Measurements from ENCODE around the gene POLG. TPM values are rescaled to one million over a fixed set of nuclear protein-coding genes. Genes with fewer than 3 reads are reported as not detected.
A peak's percentile ranks its signal among the peaks of the same experiment; 100 is the strongest.

POLG gene
- total RNA-seq, 1 donor from 2014 or later: 56.6 TPM

DNA sequence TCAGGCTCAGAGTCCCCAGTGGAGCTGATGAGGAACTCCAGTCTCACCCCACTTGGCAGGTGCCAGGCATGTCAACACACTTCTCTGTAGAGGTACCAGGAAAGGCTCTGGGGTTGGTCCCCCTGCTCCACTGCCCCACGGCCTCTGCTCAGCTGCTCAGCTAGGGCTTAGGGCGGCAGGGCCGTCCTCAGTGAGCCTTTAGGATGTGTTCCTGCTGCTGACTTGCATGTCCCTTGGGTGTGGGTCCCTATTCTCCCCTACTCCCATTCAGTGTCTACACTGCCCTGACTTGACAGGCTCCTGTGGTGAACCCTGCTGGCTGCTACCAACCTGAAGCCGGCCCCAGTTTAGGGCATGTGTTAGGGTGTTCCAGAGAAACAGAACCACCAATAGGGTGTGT lies 17.9 kb upstream of the POLG start:
- intact Hi-C loops (cut with DNase I): no loop called here
- no peaks in the 10 kb centered on the region for H3K36me3 ChIP-seq
- H3K4me1 ChIP-seq: no peaks in the 10 kb centered on the region
- H3K9me3 ChIP-seq: no peaks in the 10 kb centered on the region
- H3K27me3 ChIP-seq: peaks cover 37% of the 10 kb centered on the region
- no peak overlapping the region for H3K27ac ChIP-seq
- TF ChIP-seq, protein P1, sequence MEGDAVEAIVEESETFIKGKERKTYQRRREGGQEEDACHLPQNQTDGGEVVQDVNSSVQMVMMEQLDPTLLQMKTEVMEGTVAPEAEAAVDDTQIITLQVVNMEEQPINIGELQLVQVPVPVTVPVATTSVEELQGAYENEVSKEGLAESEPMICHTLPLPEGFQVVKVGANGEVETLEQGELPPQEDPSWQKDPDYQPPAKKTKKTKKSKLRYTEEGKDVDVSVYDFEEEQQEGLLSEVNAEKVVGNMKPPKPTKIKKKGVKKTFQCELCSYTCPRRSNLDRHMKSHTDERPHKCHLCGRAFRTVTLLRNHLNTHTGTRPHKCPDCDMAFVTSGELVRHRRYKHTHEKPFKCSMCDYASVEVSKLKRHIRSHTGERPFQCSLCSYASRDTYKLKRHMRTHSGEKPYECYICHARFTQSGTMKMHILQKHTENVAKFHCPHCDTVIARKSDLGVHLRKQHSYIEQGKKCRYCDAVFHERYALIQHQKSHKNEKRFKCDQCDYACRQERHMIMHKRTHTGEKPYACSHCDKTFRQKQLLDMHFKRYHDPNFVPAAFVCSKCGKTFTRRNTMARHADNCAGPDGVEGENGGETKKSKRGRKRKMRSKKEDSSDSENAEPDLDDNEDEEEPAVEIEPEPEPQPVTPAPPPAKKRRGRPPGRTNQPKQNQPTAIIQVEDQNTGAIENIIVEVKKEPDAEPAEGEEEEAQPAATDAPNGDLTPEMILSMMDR (IDR thresholded peaks at IDR 0.05): no peak
- DNase-seq (no peak), ATAC-seq (no peak)
- no peak overlapping the region for H3K4me3 ChIP-seq

GRCh38 chr15:89349206-89349558 lies 14.6 kb upstream of the POLG start:
- intact Hi-C loops (cut with DNase I): no loop called here
- H3K4me3 ChIP-seq: no peak overlapping the region
- no peaks in the 10 kb centered on the region for H3K4me1 ChIP-seq
- H3K9me3 ChIP-seq: no peaks in the 10 kb centered on the region
- peaks cover 13% of the 10 kb centered on the region for H3K27me3 ChIP-seq
- ATAC-seq (no peak), DNase-seq (no peak)
- TF ChIP-seq, protein P1 (IDR thresholded peaks at IDR 0.05): no peak
- no peaks in the 10 kb centered on the region for H3K36me3 ChIP-seq
- H3K27ac ChIP-seq: no peak overlapping the region

DNA sequence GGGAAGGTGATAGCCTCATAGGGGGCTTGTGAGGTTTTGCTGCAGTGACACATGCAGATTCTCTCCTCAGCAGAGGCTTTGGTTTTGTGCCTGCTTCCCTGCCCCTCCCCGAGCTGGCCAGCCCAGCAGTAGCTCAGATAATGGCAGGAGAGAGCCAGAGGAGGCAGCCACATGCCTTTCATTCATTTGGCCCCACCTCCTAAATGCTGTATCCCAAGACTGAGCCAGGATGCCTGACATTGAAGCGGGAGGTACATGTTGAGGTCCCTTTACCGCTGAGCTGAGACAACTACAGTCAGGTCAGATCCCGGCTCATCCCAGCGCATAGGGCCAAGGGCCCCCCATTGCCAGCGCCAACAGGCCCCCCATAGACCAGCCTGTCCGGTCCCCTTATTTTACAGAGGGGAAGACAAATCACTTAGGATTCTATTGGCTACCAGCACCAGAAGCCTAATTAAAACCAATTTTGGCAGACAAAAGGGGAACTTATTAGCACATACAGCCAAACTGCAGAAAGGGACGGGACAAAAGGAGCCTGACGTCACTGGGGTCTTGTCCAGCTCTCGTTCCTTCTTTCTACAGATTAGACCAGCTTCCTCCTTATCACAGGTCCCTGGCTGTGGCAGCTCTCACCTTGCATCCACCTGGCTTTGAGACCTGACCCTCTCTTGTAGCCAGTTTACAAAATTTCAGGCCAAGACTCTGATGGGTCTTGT lies 12.1 kb upstream of the POLG start:
- Histone ChIP-seq H3K4me3 (no peak overlapping the region), H3K9me3 (no peaks in the 10 kb centered on the region), H3K27ac (no peak overlapping the region), H3K36me3 (no peaks in the 10 kb centered on the region), H3K27me3 (peaks cover 5% of the 10 kb centered on the region), H3K4me1 (no peaks in the 10 kb centered on the region)
- ATAC-seq: peak; percentile 10
- TF ChIP-seq, protein P1 (IDR thresholded peaks at IDR 0.05): no peak
- DNase-seq: no peak
- intact Hi-C loops (cut with DNase I): no loop called here

DNA sequence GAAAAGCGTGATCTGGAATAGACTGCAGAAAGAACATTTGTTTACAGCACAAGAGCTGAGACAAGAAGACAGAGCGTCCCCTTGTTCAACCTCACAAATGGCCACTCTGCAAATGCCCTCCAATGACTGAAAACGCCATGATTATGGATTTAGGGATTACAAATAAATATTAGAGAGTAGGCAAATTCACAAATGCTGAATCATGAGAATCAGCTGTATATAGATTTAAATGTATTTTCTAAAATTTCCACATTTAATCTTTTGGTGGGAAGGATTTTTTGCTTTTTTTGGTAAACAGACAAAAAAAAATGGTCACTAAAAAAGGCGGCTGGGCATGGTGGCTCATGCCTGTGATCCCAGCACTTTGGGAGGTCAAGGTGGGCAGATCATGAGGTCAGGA lies 10.6 kb upstream of the POLG start:
- no peak for ATAC-seq
- no peak overlapping the region for H3K4me3 ChIP-seq
- H3K9me3 ChIP-seq: no peaks in the 10 kb centered on the region
- intact Hi-C loops (cut with DNase I): no loop called here
- peaks cover 5% of the 10 kb centered on the region for H3K27me3 ChIP-seq
- H3K4me1 ChIP-seq: no peaks in the 10 kb centered on the region
- H3K36me3 ChIP-seq: no peaks in the 10 kb centered on the region
- TF ChIP-seq, protein P1 (IDR thresholded peaks at IDR 0.05): no peak
- H3K27ac ChIP-seq: no peak overlapping the region
- no peak for DNase-seq

- no peaks in the 10 kb centered on the region for H3K36me3 ChIP-seq
- intact Hi-C loops (cut with DNase I): no loop called here
- H3K27ac ChIP-seq: no peak overlapping the region
- ATAC-seq: no peak
- DNase-seq: no peak
- no peaks in the 10 kb centered on the region for H3K4me1 ChIP-seq
- no peak overlapping the region for H3K4me3 ChIP-seq
- no peaks in the 10 kb centered on the region for H3K9me3 ChIP-seq
- TF ChIP-seq, protein P1 (IDR thresholded peaks at IDR 0.05): no peak
- H3K27me3 ChIP-seq: peaks cover 5% of the 10 kb centered on the region
Measured at GRCh38 chr15:89342840-89343239, 8.2 kb upstream of the POLG start.

Data from upper lobe of right lung (tissue), 1 donor.